Activated CD8-positive, alpha-beta T cell treated with anti-CD3 and anti-CD28 coated beads, Interleukin-2, amount 10 ng/mL, durations not matched to agents 7 days and 5 days (primary cell): ENCODE measurements around the gene OR51V1. TPM values are rescaled to one million over a fixed set of nuclear protein-coding genes. Genes with fewer than 3 reads are reported as not detected.
"Not testable (repeated sequence)": the region's sequence is repeated elsewhere in the genome, so short reads cannot be mapped to it uniquely, and the experiment has no call there.

Experiments used
- ATAC-seq: fragments of 150-1000 bp; cut with Tn5 transposase; one replicate; pipeline ENCODE4 v1.10.0; 2021; ENCODE audit warnings: moderate library complexity
- CTCF ChIA-PET: fragments of 350-600 bp; sonication (Branson Sonifier 250); formaldehyde crosslinking; loops from one replicate; lab custom pipeline; 2021; ENCODE audit warnings: antibody characterized with exemption; lab: Charles Lee
- POLR2A ChIA-PET: fragments of 350-600 bp; sonication (Branson Sonifier 250); formaldehyde crosslinking; loops from one replicate; lab custom pipeline; 2021; ENCODE audit warnings: antibody characterized with exemption; lab: Charles Lee
- DNase-seq: peaks from one replicate; pipeline ENCODE4 v3.0.0-alpha.2; 2020
- H3K27ac Mint-ChIP-seq: one replicate; pipeline ENCODE4 v1.8.0; 2021; ENCODE audit warnings: mild to moderate bottlenecking, mixed read lengths
- H3K27me3 Mint-ChIP-seq: one replicate; pipeline ENCODE4 v1.8.0; 2021; ENCODE audit warnings: low read depth, mixed read lengths
- H3K36me3 Mint-ChIP-seq: one replicate; pipeline ENCODE4 v1.8.0; 2021; ENCODE audit warnings: low read depth, mixed read lengths
- H3K4me1 Mint-ChIP-seq: one replicate; pipeline ENCODE4 v1.8.0; 2021; ENCODE audit warnings: low read depth, mixed read lengths
- H3K4me3 Mint-ChIP-seq: one replicate; pipeline ENCODE4 v1.8.0; 2021; ENCODE audit warnings: mild to moderate bottlenecking, mixed read lengths
- H3K9me3 Mint-ChIP-seq: one replicate; pipeline ENCODE4 v1.8.0; 2022; ENCODE audit warnings: mixed read lengths; ENCODE audit not compliant: insufficient read depth
- total RNA-seq, 2 experiments: library from RNA; stranded (reverse); gene quantifications; one replicate each; pipeline ENCODE4 v1.2.3, GENCODE V29; 2021

Gene OR51V1, protein sequence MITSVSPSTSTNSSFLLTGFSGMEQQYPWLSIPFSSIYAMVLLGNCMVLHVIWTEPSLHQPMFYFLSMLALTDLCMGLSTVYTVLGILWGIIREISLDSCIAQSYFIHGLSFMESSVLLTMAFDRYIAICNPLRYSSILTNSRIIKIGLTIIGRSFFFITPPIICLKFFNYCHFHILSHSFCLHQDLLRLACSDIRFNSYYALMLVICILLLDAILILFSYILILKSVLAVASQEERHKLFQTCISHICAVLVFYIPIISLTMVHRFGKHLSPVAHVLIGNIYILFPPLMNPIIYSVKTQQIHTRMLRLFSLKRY
- total RNA-seq, result not detected

DNA sequence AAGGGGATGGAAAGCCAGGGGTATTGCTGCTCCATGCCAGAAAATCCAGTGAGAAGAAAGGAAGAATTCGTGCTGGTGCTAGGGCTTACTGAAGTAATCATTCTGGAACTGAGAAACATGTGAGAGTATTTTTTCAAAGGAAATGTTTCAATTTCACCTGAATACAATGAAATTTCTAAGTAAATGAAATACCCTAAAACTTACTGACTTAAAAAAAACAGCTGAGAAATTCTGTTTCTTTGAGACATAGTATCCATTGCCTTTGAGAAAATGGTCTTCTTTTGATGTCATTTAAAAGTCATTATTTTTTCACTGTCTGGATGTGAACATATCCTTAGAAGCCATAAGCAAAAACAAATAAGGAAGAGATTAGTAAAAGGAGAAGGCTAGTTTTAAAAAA, at the start of gene OR51V1:
OR51V1 (minus strand) TSS at position 101 of the 400 bp plus-strand sequence; CDS start at position 101, 0 bp downstream.
- ATAC-seq (no peak), DNase-seq (no peak)
- H3K9me3 Mint-ChIP-seq, result no peaks in the 10 kb centered on the region
- no peak within 1 kb of the TSS for H3K27ac Mint-ChIP-seq
- ChIA-PET POLR2A (no interaction called here), CTCF (no interaction called here)
- H3K27me3 Mint-ChIP-seq, result no peaks in the 10 kb centered on the region
- no peak within 1 kb of the TSS for H3K4me3 Mint-ChIP-seq
- no peaks in the 10 kb centered on the region for H3K4me1 Mint-ChIP-seq
- H3K36me3 Mint-ChIP-seq, result no peaks in the 10 kb centered on the region

DNA sequence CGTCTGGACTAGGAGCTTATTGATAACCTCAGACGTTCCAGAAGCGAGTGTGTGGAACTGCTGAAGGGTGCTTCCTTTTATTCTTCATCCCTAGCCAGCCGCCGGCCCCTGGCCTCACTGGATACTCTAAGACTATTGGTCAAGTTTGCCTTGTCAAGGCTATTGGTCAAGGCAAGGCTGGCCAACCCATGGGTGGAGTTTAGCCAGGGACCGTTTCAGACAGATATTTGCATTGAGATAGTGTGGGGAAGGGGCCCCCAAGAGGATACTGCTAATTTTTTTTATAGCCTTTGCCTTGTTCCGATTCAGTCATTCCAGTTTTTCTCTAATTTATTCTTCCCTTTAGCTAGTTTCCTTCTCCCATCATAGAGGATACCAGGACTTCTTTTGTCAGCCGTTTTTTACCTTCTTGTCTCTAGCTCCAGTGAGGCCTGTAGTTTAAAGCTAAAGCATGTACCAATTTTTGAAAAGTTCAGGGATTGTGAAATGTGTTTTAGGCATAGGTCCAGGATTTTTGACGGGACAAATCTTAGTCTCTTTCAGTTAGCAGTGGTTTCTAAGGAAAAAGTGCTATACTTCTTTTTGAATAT, 49.4 kb upstream of the OR51V1 start, which contains the start of gene HBG1:
HBG1 (minus strand) TSS at position 51 of the 590 bp plus-strand sequence. CDS start 53 bp downstream, outside the sequence.
- POLR2A ChIA-PET, DNase-seq, CTCF ChIA-PET, H3K36me3 Mint-ChIP-seq, ATAC-seq, H3K27ac Mint-ChIP-seq, H3K4me1 Mint-ChIP-seq, H3K9me3 Mint-ChIP-seq, H3K27me3 Mint-ChIP-seq, H3K4me3 Mint-ChIP-seq: not testable (repeated sequence)

DNA sequence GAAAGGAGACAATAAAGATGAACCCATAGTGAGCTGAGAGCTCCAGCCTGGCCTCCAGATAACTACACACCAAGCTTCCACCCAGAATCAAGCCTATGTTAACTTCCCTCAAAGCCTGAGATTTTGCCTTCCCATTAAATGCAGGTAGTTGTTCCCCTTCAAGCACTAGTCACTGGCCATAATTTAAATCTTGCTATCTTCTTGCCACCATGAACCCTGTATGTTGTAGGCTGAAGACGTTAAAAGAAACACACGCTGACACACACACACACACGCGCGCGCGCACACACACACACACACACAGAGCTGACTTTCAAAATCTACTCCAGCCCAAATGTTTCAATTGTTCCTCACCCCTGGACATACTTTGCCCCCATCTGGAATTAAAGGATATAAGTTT, 48.0 kb upstream of the OR51V1 start:
- H3K9me3 Mint-ChIP-seq, H3K27ac Mint-ChIP-seq, POLR2A ChIA-PET, H3K36me3 Mint-ChIP-seq, H3K4me3 Mint-ChIP-seq, ATAC-seq, DNase-seq, H3K4me1 Mint-ChIP-seq, H3K27me3 Mint-ChIP-seq, CTCF ChIA-PET: not testable (repeated sequence)

DNA sequence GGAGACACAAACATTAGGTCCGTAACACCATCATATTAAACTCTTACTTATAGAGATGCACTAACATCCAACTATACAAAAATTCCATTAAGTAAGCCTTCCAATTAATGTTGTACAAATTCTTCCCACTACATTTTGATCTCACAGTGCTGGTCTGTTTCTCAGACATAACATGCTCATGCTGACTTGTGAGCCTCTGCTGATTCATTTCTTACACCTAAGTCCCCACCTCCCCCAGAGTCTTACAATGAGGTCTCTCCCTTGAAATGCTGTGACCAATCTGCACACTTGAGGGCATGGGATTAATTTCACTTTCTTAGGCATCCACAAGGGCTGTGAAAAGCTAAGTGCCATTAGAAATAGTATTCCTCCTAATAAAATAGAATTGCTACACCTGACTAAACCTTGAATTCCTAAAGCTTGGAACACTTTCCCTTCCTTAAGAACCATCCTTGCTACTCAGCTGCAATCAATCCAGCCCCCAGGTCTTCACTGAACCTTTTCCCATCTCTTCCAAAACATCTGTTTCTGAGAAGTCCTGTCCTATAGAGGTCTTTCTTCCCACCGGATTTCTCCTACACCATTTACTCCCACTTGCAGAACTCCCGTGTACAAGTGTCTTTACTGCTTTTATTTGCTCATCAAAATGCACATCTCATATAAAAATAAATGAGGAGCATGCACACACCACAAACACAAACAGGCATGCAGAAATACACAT, 47.1 kb upstream of the OR51V1 start:
- Mint-ChIP-seq H3K4me3 (no peak overlapping the region), H3K4me1 (no peaks in the 10 kb centered on the region), H3K27me3 (no peaks in the 10 kb centered on the region), H3K9me3 (no peaks in the 10 kb centered on the region), H3K36me3 (no peaks in the 10 kb centered on the region), H3K27ac (no peak overlapping the region)
- ATAC-seq (no peak), DNase-seq (no peak)
- POLR2A ChIA-PET, result no interaction called here
- CTCF ChIA-PET, result no interaction called here

DNA sequence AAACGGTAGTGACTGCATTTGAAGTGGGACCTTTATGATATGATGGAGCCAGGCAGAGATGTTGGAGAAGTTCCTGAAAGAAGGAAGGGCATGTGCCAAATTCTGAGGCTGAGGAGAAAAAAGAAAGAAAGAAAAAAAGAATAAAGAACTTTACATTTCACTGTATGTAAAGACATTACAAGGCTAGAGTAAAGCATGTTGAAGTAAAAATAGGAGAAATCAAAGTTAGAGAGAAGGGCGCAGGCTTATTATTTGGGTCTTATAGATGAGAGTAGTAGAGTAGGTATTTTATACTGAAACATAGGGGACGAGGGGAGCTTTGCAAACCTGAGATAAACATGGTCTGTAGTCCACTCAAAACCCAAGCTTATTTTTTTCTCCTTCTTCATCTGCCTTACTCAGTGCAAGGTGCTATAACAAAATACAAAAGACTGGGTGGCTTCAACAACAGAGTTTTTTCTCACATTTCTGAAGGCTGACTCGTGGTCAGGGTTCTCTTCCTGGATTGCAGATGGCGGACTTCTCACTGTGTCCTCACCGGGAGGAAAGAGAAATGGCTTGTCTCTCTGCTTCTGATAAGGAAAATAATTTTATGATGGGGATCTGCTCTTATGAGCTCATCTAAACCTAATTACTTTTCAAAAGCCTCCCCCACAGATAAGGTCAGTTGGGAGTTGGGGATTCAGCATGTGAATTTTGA, 46.4 kb upstream of the OR51V1 start:
- CTCF ChIA-PET, result no interaction called here
- Mint-ChIP-seq H3K27ac (no peak overlapping the region), H3K36me3 (no peaks in the 10 kb centered on the region), H3K4me3 (no peak overlapping the region), H3K9me3 (no peaks in the 10 kb centered on the region), H3K4me1 (no peaks in the 10 kb centered on the region), H3K27me3 (no peaks in the 10 kb centered on the region)
- DNase-seq (no peak), ATAC-seq (no peak)
- POLR2A ChIA-PET, result no interaction called here

DNA sequence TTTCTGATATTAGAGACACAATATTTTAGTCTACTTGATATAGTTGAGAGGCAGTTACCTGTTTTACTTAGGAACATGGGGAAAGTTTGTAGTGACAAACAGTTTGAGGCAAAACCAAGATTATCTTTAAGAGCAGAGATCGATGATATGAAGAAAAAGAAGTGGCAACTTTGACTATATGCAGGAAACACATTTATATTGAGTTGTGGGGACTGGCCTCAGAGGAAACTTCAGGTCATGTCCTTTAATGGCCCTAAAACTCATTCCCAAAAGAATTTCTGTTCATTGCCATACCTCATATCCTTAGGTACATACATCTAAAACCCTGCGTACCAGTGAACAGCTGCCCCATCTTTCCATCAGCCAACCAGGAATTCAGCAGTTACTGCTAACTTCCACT, 44.7 kb upstream of the OR51V1 start:
- H3K36me3 Mint-ChIP-seq, result no peaks in the 10 kb centered on the region
- H3K9me3 Mint-ChIP-seq, result no peaks in the 10 kb centered on the region
- DNase-seq, result no peak
- H3K27ac Mint-ChIP-seq, result no peak overlapping the region
- H3K4me1 Mint-ChIP-seq, result no peaks in the 10 kb centered on the region
- CTCF ChIA-PET, result no interaction called here
- POLR2A ChIA-PET, result no interaction called here
- no peak overlapping the region for H3K4me3 Mint-ChIP-seq
- ATAC-seq, result no peak
- H3K27me3 Mint-ChIP-seq, result no peaks in the 10 kb centered on the region

DNA sequence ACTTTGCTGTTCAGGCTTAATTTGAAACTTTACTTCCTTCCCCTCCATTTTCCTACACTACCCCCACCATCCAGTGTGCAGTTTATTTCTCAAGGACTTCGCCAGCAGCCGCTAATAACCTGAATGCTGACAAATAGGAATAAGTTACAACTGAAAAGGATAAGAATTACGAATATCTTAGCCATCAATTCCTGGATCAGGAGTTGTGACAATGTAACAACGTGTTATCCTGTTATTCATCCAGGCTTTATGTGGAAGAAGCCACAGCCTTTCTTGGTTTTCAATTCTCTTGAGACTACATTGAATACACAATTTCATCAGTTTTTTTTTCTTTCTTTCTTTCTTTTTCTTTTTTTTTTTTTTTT, 43.3 kb upstream of the OR51V1 start:
- Mint-ChIP-seq H3K9me3 (no peaks in the 10 kb centered on the region), H3K27me3 (no peaks in the 10 kb centered on the region), H3K4me3 (no peak overlapping the region), H3K27ac (no peak overlapping the region), H3K4me1 (no peaks in the 10 kb centered on the region), H3K36me3 (no peaks in the 10 kb centered on the region)
- ATAC-seq (no peak), DNase-seq (no peak)
- POLR2A ChIA-PET, result no interaction called here
- CTCF ChIA-PET, result no interaction called here

DNA sequence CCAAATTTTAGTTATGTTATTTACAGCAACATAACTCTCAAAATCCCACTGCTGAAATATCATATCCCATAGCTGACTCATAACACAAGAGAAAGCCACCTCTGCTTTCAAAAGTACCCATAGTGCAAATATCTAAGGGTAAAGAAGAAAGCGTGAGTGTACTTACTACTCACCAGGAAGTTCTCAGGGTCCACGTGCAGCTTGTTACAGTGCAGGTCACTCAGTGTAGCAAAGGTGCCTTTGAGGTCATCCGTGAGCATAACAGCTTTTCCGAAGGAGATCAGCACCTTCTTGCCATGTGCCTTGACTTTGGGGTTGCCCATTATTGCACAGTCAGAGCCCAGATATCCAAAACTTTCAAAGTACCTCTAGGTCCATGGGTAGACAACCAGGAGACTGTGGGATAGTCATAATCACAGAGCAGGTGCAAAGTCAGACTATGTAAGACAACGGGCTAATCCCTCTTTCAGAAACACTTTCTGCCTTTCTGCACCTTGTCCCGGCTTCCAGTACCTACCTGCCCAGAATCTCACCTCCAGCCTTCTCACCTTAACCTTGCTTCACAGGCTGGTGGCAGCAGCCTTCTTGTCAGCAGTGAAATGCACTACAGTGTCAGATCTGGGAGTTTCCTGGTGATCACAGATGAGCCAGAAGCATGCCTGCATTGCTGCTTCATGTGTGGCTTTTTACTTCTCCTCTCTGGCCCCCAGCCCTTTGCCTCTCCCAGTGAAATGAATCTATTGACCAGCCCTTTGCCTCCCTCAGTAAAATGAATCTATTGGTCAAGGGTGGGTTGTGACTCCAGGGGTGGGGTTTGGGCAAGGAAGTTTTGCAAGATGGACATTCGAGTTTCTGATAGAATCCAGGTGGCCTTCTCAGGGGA, 42.7 kb upstream of the OR51V1 start:
- Mint-ChIP-seq H3K4me3 (no peak overlapping the region), H3K4me1 (no peaks in the 10 kb centered on the region), H3K36me3 (no peaks in the 10 kb centered on the region), H3K27ac (no peak overlapping the region), H3K27me3 (no peaks in the 10 kb centered on the region), H3K9me3 (no peaks in the 10 kb centered on the region)
- DNase-seq, result no peak
- ATAC-seq, result no peak
- ChIA-PET CTCF (no interaction called here), POLR2A (no interaction called here)

DNA sequence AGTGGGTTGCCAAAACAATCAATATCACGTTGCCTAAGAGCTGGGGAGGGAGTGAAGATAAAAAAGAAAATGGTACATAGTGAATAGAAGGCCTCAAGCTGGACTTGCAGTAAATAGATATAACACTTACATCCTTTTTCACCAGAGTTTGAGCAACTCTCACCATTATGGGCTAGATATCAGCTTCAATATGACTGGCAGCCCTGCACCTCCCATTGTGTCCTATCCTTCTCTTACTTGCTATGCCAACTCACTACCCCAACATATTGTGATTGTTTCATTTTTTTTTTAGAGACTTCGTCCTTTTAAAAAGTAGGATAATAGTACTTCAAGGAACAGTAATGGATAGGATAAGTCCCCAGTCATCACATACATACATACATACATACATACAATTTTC, 41.7 kb upstream of the OR51V1 start:
- ATAC-seq, result no peak

DNA sequence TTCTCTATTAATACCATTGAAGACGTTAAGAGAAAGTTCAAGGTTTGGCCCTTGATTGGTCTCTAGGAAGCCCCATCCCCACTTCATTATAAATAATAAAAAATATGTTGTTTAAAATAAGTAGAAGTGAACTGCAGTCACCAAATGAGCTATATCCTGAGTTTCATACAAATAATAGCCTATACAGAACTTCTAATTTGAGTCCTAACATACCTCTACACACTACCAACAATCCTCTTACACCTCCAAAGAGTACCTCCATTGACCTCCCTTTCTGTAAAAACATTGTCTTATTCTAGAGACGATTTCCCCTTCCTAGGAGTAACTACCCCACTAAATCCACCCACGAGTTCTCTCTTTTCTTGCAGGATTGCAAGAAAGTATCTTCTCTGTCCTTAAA, 41.0 kb upstream of the OR51V1 start:
- Mint-ChIP-seq H3K27me3 (peaks cover 4% of the 10 kb centered on the region), H3K4me1 (no peaks in the 10 kb centered on the region), H3K36me3 (no peaks in the 10 kb centered on the region), H3K9me3 (no peaks in the 10 kb centered on the region), H3K4me3 (no peak overlapping the region), H3K27ac (no peak overlapping the region)
- ATAC-seq (no peak), DNase-seq (no peak)
- ChIA-PET POLR2A (no interaction called here), CTCF (no interaction called here)

More for the DNA sequence above, 41.7 kb upstream of the OR51V1 start:
- no peak for DNase-seq
- Mint-ChIP-seq H3K4me1 (no peaks in the 10 kb centered on the region), H3K27me3 (peaks cover 3% of the 10 kb centered on the region), H3K36me3 (no peaks in the 10 kb centered on the region), H3K27ac (no peak overlapping the region), H3K4me3 (no peak overlapping the region), H3K9me3 (no peaks in the 10 kb centered on the region)
- ChIA-PET POLR2A (no interaction called here), CTCF (no interaction called here)

DNA sequence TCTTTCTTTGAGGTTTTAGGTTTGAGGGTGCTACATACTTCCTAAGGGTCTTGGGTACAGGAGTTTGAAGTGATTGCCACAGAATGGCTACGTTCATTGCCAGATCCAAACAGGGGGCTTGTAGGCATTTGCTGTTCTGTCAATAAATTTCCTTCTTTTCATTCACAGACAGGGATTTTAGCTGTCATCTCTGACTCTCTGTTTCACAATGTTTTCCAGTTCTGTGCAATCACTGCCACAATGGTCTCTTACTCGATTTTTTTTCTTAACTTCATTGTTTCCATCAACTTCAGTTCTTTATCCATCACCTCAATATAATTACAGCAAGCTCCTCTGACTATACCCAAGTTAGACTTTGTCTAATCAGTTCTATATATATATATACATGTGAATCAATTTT, 40.0 kb upstream of the OR51V1 start:
- Mint-ChIP-seq H3K27ac (no peak overlapping the region), H3K4me3 (no peak overlapping the region), H3K27me3 (peaks cover 8% of the 10 kb centered on the region), H3K4me1 (no peaks in the 10 kb centered on the region), H3K9me3 (no peaks in the 10 kb centered on the region), H3K36me3 (no peaks in the 10 kb centered on the region)
- ChIA-PET POLR2A (no interaction called here), CTCF (no interaction called here)
- ATAC-seq (no peak), DNase-seq (no peak)
